HG03060 (cell line): ENCODE measurements around the gene OVCH2.

Experiments
- ATAC-seq: cut with Tn5 transposase; IDR thresholded peaks from one replicate; pipeline ENCODE4 v1.9.1; 2021; ENCODE audit warnings: low read depth, moderate number of reproducible peaks; ENCODE audit not compliant: unreplicated experiment

The OVCH2 gene

GRCh38 chr11:7643314-7643713 is 63.0 kb downstream of the OVCH2 start:
- no peak for ATAC-seq

GRCh38 chr11:7642747-7643146 is 63.5 kb downstream of the OVCH2 start:
- ATAC-seq: no peak

GRCh38 chr11:7640816-7641215 is 65.5 kb downstream of the OVCH2 start:
- ATAC-seq: no peak

GRCh38 chr11:7639643-7640025 is 66.6 kb downstream of the OVCH2 start:
- no peak for ATAC-seq
